Stimulated activated CD8-positive, alpha-beta memory T cell treated with anti-CD3 and anti-CD28 coated beads, Interleukin-15, amount 100 ng/mL, for 4 hours (primary cell): ENCODE data around the gene METTL16.

Experiments used
- DNase-seq, 2 donors: peaks; one replicate each; pipeline ENCODE4 v3.0.0-alpha.2; 2020; ENCODE audit warnings: low read depth in 2 of 2

METTL16 gene

DNA sequence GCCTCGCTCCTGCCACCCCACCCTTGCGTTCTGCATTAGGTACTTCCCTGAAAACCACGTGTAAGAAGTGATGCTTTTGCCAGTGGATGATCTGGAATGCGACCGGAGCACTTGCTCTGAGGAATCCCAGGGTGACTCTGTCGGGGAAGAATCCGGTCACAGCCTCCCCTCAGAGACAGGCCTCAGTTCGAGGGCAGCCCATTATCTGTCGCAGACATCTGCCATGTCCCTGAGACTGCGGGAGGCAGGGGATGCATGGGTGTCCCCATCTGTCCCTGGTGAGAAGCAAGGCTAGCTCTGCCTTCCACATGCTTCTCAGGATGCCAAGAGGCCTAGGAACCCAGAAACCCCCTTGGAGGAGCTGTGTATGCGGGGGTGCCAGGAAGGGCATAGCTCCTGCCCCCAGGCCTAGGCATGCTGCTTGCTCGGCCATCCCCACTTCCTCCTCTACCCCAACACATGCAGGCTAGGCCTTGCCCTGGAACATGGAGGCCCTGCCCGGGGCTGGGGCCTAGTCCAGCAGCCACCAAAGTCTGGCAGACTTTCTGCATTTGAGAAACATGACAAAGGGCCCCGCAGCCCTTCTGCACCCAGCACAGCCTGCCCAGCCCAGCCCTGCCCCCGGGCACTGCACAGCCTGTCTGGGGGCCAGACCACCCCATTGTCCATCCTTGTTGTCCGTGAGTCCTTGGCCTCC lies 131.3 kb downstream of the METTL16 start:
- DNase-seq, result no peak

- DNase-seq, result no peak
These were observed 132.0 kb downstream of the METTL16 start for GRCh38 chr17:2379489-2380225.

- no peak for DNase-seq
These were observed 132.8 kb downstream of the METTL16 start for GRCh38 chr17:2378905-2379304.

GRCh38 chr17:2377659-2378058 lies 134.0 kb downstream of the METTL16 start:
- DNase-seq, result no peak

DNA sequence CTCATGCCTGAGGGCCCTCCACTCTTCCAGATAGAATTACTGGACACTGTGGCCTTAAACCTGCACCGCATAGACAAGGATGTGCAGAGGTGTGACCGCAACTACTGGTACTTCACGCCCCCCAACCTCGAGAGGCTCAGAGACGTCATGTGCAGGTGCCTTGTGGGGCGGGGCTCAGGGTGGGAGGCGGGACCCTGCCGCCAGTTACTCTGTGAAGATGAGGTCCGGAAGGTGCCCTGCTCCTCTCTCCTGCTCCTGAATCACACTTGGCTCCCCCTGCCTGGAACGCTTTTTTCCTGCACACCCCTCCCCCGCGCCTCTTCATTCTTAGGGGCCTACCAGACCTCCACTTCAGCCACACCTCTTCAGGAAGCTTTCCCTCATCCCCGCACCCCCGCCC lies 135.6 kb downstream of the METTL16 start:
- DNase-seq, result no peak

DNA sequence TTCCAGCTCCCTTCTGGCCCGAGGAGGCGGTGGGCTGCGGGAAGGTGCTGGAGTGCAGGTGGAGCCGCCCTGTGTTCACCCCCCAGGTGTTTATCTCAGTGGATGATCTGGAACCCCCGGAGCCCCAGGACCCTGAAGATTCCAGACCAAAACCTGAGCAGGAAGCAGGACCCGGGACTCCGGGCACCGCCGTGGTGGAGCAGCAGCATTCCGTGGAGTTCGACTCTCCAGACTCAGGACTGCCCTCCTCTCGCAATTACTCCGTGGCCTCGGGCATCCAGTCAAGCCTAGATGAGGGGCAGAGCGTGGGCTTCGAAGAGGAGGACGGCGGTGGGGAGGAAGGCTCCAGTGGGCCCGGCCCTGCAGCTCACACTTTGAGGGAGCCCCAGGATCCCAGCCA lies 136.3 kb downstream of the METTL16 start:
- no peak for DNase-seq

GRCh38 chr17:2374549-2375285 lies 137.0 kb downstream of the METTL16 start:
- no peak for DNase-seq

DNA sequence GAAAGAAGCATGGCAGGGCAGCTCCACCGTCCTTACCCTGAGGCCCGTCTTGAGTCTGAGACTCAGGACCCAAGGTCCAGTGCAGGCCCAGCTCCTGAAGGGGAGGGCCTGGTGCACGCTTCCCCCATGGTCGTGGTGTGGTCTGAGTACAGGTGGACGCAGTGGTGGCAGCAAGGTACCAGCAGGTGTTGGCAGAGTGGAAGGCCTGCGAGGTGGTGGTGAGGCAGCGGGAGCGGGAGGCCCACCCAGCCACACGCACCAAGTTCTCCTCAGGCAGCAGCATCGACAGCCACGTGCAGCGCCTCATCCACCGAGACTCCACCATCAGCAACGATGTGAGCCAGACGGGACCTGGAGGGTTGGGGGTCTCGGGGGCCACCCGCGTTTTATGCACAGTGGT lies 138.5 kb downstream of the METTL16 start:
- DNase-seq, result no peak

GRCh38 chr17:2372681-2373080 lies 139.0 kb downstream of the METTL16 start:
- DNase-seq, result no peak

- DNase-seq, result no peak
These were observed 139.5 kb downstream of the METTL16 start for GRCh38 chr17:2372180-2372579.

DNA sequence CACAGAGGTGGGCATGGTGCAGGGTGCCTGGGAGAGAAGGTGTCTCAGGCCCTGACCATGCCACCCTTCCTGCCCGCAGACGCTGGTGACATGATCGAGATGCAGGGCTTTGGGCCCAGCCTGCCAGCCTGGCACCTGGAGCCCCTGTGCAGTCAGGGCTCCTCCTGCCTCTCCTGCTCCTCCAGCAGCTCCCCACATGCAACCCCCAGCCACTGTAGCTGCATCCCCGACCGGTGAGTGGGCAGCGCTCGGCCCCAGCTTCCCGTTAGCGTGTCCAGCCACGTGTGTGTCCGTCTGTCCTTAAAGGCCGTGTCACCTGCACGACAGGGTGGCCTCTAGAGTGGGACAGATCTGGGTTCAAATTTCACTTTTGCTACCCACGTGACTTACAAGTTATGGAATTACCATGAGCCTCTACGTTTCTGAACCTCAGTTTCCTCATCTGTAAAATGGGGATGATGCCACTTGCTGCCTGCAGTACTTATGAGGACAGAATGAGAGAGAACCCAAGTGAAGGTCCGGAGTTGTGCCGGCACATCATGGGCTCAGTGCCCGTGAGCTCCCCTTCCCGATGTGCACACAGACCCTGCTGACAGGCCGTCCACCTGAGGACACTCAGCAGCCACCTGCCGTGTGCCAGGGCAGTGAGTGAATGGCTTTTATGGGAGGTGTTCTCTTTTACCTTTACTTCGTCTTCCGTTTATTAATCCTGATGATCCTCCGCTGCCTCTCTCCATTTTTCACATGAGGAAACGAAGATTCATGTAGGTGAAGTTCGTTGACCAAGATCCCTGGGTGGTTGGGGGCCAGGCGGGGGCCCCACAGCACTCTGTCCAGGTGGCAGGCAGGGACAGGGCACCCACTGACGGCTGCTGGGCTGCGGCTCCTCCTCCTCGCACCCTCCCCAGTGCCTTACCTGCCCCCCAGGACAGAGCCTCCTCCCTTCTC lies 140.2 kb downstream of the METTL16 start:
- DNase-seq, result no peak

GRCh38 chr17:2370211-2370589 lies 141.5 kb downstream of the METTL16 start:
- no peak for DNase-seq

DNA sequence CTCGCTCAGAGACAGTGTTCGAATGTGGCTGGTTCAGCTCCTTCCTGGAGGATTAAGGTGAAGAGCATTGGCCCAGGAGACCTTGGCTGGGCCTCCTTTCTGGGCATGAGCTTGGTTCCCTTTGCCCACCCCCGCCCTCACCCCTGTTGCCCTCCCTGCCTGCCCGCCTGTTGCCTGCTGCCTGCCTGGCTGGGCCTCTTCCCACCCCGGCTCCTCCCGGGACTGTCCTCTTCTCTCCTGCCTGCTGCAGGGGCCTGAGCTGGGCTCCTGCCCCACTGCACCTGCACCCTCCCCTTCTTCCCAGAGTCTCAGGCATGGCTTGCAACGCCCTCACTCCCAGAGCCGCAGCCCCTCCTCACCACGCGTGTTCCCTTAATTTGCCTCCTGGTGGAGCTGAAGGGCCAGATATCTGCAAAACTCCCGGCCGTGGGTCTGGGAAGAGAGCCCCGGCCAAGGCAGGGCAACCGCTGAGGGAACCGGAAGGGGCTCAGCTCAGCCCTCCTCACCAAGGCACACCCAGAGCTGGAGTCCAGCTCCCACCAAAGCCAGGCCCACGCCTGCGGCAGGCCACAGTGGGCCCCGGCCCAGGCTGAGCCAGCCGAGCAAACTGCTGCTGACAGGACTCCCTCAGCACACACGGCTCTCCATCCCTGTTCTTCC lies 142.0 kb downstream of the METTL16 start:
- DNase-seq, result no peak

DNA sequence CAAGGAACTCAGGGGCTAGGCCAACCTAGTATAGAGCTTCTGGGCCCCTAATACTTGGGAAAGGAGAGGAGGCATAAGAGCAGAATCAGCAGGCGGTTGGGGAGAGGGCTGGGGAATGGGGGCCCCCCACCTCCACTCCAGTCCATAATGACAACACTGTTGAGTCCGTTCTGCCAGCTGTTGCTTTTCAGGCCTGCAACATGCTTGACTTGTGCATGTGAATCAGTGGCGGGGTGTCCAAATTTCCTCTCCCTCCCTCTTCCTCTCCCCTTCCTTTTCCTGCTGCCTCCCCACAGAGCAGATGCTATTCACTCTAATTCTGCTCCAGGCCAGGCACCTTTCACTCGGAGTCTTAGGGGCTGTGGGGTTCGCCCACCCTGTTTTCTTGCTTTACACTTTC lies 142.6 kb downstream of the METTL16 start:
- no peak for DNase-seq

GRCh38 chr17:2368359-2368758 lies 143.3 kb downstream of the METTL16 start:
- DNase-seq, result no peak

DNA sequence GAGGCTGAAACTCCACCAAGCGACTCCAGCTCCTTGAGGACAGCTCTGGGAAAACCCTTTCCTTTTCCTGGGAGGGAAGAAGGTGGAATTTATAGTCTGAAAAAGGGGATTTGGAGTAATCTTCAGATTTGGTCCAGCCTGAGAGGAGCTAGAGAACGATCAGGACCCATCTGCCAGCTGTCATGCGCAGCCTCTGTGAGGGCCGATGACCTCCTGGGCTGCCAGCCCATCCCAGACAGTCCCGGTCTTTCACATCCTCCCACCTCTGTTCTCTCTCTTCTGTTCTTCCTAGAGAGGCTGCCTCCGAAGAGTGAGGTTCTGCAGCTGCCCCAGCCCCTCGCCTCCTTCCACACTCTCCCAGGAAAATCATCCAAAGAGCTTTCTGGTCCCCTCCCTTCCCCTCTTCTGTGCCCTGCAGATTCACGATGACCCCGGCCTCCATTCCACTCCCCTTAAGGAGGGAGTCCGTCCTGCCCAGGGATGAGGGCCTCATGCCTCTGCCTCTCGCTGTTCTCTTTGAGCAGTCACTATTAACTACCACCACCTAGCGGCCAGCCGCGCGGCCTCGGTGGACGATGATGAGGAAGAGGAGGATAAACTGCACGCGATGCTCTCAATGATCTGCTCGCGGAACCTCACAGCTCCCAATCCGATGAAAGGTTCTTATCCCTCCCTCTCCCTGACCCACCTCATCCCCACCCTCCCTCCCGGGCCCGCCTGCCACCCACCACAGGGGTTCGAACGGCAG lies 144.8 kb downstream of the METTL16 start:
- no peak for DNase-seq
